Measurements from ENCODE around the gene TTC1. TPM values are rescaled to one million over a fixed set of nuclear protein-coding genes. Genes with fewer than 3 reads are reported as not detected.
"Not testable (repeated sequence)": the region's sequence is repeated elsewhere in the genome, so short reads cannot be mapped to it uniquely, and the experiment has no call there.

TTC1 gene
- total RNA-seq, 1 donor from 2014 or later: 67.7 TPM

- intact Hi-C loops (cut with DNase I): no loop called here
- DNase-seq (ENCODE audit: low spot score): no peak
Observed at GRCh38 chr5:159990506-159990905, 18.4 kb upstream of the TTC1 start.

GRCh38 chr5:159992566-159992965 lies 16.4 kb upstream of the TTC1 start:
- DNase-seq (ENCODE audit: low spot score): no peak
- intact Hi-C loops (cut with DNase I): no loop called here

- intact Hi-C loops (cut with DNase I): no loop called here
- DNase-seq (ENCODE audit: low spot score): no peak
Observed at GRCh38 chr5:159993194-159993593, 15.7 kb upstream of the TTC1 start.

- intact Hi-C loops (cut with DNase I): no loop called here
- DNase-seq (ENCODE audit: low spot score): no peak
Observed at GRCh38 chr5:159995907-159996306, 13.0 kb upstream of the TTC1 start.

- no peak for DNase-seq (ENCODE audit: low spot score)
- intact Hi-C loops (cut with DNase I): no loop called here
Observed at GRCh38 chr5:160001457-160001856, 7.5 kb upstream of the TTC1 start.

GRCh38 chr5:160007514-160007913 lies 1.4 kb upstream of the TTC1 start:
- intact Hi-C loops (cut with DNase I): no loop called here
- no peak for DNase-seq (ENCODE audit: low spot score)

- DNase-seq (ENCODE audit: low spot score); intact Hi-C loops (cut with DNase I): not testable (repeated sequence)
Observed at GRCh38 chr5:160008529-160008876, 436 bp upstream of the TTC1 start.

GRCh38 chr5:160009591-160009989 lies 651 bp downstream of the TTC1 start:
- DNase-seq (ENCODE audit: low spot score): no peak
- intact Hi-C loops (cut with DNase I): no loop called here

- intact Hi-C loops (cut with DNase I): loop anchor here (10.0 kb wide), 1 partner anchor 183 kb away; no protein-coding TSS in a partner anchor
- DNase-seq (ENCODE audit: low spot score): no peak
Observed at GRCh38 chr5:160011471-160011870, 2.5 kb downstream of the TTC1 start.

GRCh38 chr5:160014197-160014596 lies 5.3 kb downstream of the TTC1 start:
- not testable (repeated sequence) for DNase-seq (ENCODE audit: low spot score)
- intact Hi-C loops (cut with DNase I): loop anchor here (10.0 kb wide), 1 partner anchor 181 kb away; no protein-coding TSS in a partner anchor

GRCh38 chr5:160018945-160019625 lies 10.1 kb downstream of the TTC1 start:
- no peak for DNase-seq (ENCODE audit: low spot score)
- intact Hi-C loops (cut with DNase I): loop anchor here (10.0 kb wide), 1 partner anchor 176 kb away; no protein-coding TSS in a partner anchor

- no peak for DNase-seq (ENCODE audit: low spot score)
- intact Hi-C loops (cut with DNase I): loop anchor here (2.0 to 5.0 kb wide), 2 partner anchors 324 to 377 kb away; no protein-coding TSS in a partner anchor
Observed at GRCh38 chr5:160020266-160020770, 11.4 kb downstream of the TTC1 start.

GRCh38 chr5:160020964-160021363 lies 12.0 kb downstream of the TTC1 start:
- intact Hi-C loops (cut with DNase I): loop anchor here (2.0 to 5.0 kb wide), 2 partner anchors 324 to 376 kb away; no protein-coding TSS in a partner anchor
- DNase-seq (ENCODE audit: low spot score): no peak

GRCh38 chr5:160021831-160022446 lies 13.0 kb downstream of the TTC1 start:
- no peak for DNase-seq (ENCODE audit: low spot score)
- intact Hi-C loops (cut with DNase I): loop anchor here (2.0 to 5.0 kb wide), 2 partner anchors 323 to 375 kb away; no protein-coding TSS in a partner anchor

- no peak for DNase-seq (ENCODE audit: low spot score)
Observed at GRCh38 chr5:160023007-160023907, 14.3 kb downstream of the TTC1 start.

GRCh38 chr5:160023908-160024630 lies 15.1 kb downstream of the TTC1 start:
- DNase-seq (ENCODE audit: low spot score): no peak
- intact Hi-C loops (cut with DNase I): loop anchor here (5.0 kb wide), 1 partner anchor 373 kb away; no protein-coding TSS in a partner anchor

More at GRCh38 chr5:160023007-160023907, 14.3 kb downstream of the TTC1 start:
- intact Hi-C loops (cut with DNase I): loop anchor here (5.0 kb wide), 1 partner anchor 374 kb away; no protein-coding TSS in a partner anchor

GRCh38 chr5:160029004-160029403 lies 20.1 kb downstream of the TTC1 start:
- no peak for DNase-seq (ENCODE audit: low spot score)
- intact Hi-C loops (cut with DNase I): no loop called here

GRCh38 chr5:160029540-160030139 lies 20.7 kb downstream of the TTC1 start:
- no peak for DNase-seq (ENCODE audit: low spot score)
- intact Hi-C loops (cut with DNase I): loop anchor here (5.0 kb wide), 1 partner anchor 88 kb away; the partner anchor contains the start of gene PWWP2A

Measured in cardiac septum (tissue), 1 donor.